ENCODE data around the gene PNCK. TPM values are rescaled to one million over a fixed set of nuclear protein-coding genes. Genes with fewer than 3 reads are reported as not detected.
A peak's percentile ranks its signal among the peaks of the same experiment; 100 is the strongest.

The PNCK gene
- total RNA-seq, 1 experiment from 2014 or later = 26.8 TPM

DNA sequence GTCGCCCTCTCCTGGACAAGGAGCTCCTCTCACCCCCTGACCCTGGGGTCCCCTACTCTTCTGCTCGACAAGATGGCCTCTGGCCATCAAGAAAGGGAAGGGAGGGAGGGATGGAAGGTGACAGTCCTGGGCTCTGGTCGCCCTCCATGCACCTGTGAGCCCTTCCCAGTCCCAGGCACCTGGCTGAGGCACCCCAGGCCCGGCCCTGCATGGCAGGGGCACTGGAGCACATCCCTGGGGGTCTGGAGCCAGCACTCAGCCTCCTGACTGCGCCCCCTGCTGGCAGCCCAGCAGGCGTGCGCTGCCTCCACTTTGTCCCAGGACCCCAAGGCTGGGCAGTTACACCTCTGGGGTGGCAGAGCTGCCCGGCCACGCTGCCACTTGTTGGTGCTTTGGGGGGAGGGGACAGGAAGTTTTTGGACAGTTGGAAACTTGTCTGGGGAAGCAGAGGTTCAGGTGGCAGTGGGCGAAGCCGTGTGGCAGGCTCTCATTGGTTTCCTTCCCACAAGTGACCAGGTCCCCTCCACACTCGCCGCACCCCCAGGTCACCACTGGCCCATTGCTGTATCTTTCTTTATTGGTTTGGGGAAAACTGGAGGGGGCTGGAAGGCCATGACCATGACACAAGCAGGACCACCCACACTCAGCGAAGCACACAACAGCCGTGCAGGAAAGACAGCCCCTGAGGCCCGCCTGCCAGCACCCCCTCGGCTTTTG is 4.3 kb downstream of the PNCK start:
- H2AFZ ChIP-seq (ENCODE audit: low read length) = no peak overlapping the region
- Mint-ChIP-seq H3K9me3 (peaks cover 68 to 82% of the 10 kb centered on the region in 2 experiments), H3K4me3 (no peak overlapping the region), H3K4me1 (peaks cover 8 to 19% of the 10 kb centered on the region in 2 experiments), H3K27ac (no peak overlapping the region), H3K27me3 (ENCODE audit: low read depth) (peaks cover 41% of the 10 kb centered on the region), H3K36me3 (ENCODE audit: insufficient read depth in 1 of 3, low read depth in 3 of 3) (peaks cover 2 to 17% (median 10%) of the 10 kb centered on the region in 3 experiments; a peak in 6 of 7 replicates)
- H2BK20ac ChIP-seq (ENCODE audit: low read depth, low read length, poor library complexity, severe bottlenecking) = no peak overlapping the region
- no peak overlapping the region for H3K4ac ChIP-seq (ENCODE audit: low read depth, low read length)
- TF ChIP-seq, protein P1, sequence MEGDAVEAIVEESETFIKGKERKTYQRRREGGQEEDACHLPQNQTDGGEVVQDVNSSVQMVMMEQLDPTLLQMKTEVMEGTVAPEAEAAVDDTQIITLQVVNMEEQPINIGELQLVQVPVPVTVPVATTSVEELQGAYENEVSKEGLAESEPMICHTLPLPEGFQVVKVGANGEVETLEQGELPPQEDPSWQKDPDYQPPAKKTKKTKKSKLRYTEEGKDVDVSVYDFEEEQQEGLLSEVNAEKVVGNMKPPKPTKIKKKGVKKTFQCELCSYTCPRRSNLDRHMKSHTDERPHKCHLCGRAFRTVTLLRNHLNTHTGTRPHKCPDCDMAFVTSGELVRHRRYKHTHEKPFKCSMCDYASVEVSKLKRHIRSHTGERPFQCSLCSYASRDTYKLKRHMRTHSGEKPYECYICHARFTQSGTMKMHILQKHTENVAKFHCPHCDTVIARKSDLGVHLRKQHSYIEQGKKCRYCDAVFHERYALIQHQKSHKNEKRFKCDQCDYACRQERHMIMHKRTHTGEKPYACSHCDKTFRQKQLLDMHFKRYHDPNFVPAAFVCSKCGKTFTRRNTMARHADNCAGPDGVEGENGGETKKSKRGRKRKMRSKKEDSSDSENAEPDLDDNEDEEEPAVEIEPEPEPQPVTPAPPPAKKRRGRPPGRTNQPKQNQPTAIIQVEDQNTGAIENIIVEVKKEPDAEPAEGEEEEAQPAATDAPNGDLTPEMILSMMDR (conservative IDR thresholded peaks at IDR 0.05) = peak; percentile 91
- H3K56ac ChIP-seq (ENCODE audit: insufficient read length, low read depth, low read length) = no peak overlapping the region
- H2BK12ac ChIP-seq (ENCODE audit: insufficient read length, low read depth, low read length) = no peak overlapping the region
- DNase-seq = peak; percentile 61
- no peak overlapping the region for H2BK120ac ChIP-seq (ENCODE audit: low read depth, low read length, poor library complexity, severe bottlenecking)
- no peak overlapping the region for H2BK5ac ChIP-seq (ENCODE audit: insufficient read length, low read length)
- H3K14ac ChIP-seq (ENCODE audit: insufficient read depth, low read length) = no peak overlapping the region
- no peak overlapping the region for H2AK5ac ChIP-seq (ENCODE audit: insufficient read length, low read length)
- no peak overlapping the region for H3K4me2 ChIP-seq (ENCODE audit: insufficient read depth, insufficient read length, low read length)
- H3T11ph ChIP-seq (ENCODE audit: low read length) = no peak overlapping the region
- H3K4me1 ChIP-seq (ENCODE audit: insufficient read depth, low read length) = no peaks in the 10 kb centered on the region
- no peaks in the 10 kb centered on the region for H3K79me2 ChIP-seq (ENCODE audit: insufficient read depth, low read length)
- H3K23me2 ChIP-seq (ENCODE audit: insufficient read length, low read depth, low read length, poor library complexity, severe bottlenecking) = no peaks in the 10 kb centered on the region
- H3K27ac ChIP-seq (ENCODE audit: insufficient read length, low read depth, low read length) = no peak overlapping the region
- H4K20me1 ChIP-seq (ENCODE audit: control insufficient read depth, insufficient read depth, insufficient read length) = no peaks in the 10 kb centered on the region
- H4K8ac ChIP-seq (replicated peaks; ENCODE audit: insufficient read length, low read depth, low read length) = no peak overlapping the region
- no peak overlapping the region for H4K91ac ChIP-seq (ENCODE audit: insufficient read length, low read depth, low read length)
- H3K9ac ChIP-seq (ENCODE audit: extremely low read depth, insufficient read length, low read length) = no peak overlapping the region
- no peaks in the 10 kb centered on the region for H3K79me1 ChIP-seq (ENCODE audit: insufficient read depth, low read depth, low read length, poor library complexity, severe bottlenecking)
- H3K9me3 ChIP-seq (ENCODE audit: control insufficient read depth, low read depth, low read length) = peaks cover 15% of the 10 kb centered on the region
- no peak overlapping the region for H3K18ac ChIP-seq (ENCODE audit: insufficient read length, low read depth, low read length)
- H2BK15ac ChIP-seq (ENCODE audit: low read depth, low read length) = no peak overlapping the region
- no peaks in the 10 kb centered on the region; the same call in 1 of the 2 replicates for H3K27me3 ChIP-seq (ENCODE audit: insufficient read depth, low read length)
- WGBS (ENCODE audit: extremely low coverage, insufficient read length, low lambda C conversion rate) = no CpG with 5 or more reads among the region's 17 CpGs
- no peak overlapping the region for H4K5ac ChIP-seq (ENCODE audit: insufficient read length, low read depth, low read length)
- H3K23ac ChIP-seq (ENCODE audit: insufficient read length, low read depth, low read length) = no peak overlapping the region
